Tibial artery (tissue), 4 donors: ENCODE data around the gene ROBO2.

Source experiments
- DNase-seq, 2 donors: peaks; one replicate each; pipeline ENCODE4 v3.0.0-alpha.2; 2019
- H3K27ac ChIP-seq, 2 donors: fragments of 200-600 bp; sonication (generic) in 1 of 2; 1 replicate in 1 of 2; 2 replicates in 1 of 2; pipeline ENCODE4 v1.5.1; 2018 to 2019; ENCODE audit warnings: mild to moderate bottlenecking in 1 of 2
- H3K27me3 ChIP-seq, 2 donors: fragments of 200-600 bp; sonication (generic) in 1 of 2; one replicate each; pipeline versions ENCODE4 v1.5.1 to v1.6.0; 2016 to 2019
- H3K36me3 ChIP-seq, 3 donors: fragments of 200-600 bp; sonication (generic) in 2 of 3; one replicate each; pipeline ENCODE4 v1.5.1; 2016 to 2019; ENCODE audit warnings: mild to moderate bottlenecking in 2 of 3
- H3K4me1 ChIP-seq, 4 donors: fragments of 200-600 bp; sonication (generic) in 2 of 4; 1 replicate in 3 of 4; 2 replicates in 1 of 4; pipeline ENCODE4 v1.5.1; 2016 to 2019
- H3K4me3 ChIP-seq, 2 donors: fragments of 200-600 bp; sonication (generic) in 1 of 2; 1 replicate in 1 of 2; 2 replicates in 1 of 2; pipeline ENCODE4 v1.5.1; 2018 to 2019; ENCODE audit warnings: mild to moderate bottlenecking in 2 of 2
- H3K9me3 ChIP-seq, 3 donors: fragments of 200-600 bp; sonication (generic) in 1 of 3; one replicate each; pipeline ENCODE4 v1.5.1; 2016 to 2019
- intact Hi-C: fragments of 100-400 bp; cut with DNase I; formaldehyde crosslinking; loops from one replicate; pipeline ENCODE4 v1.15.0; 2023; ENCODE audit warnings: low total_unique reads
- TF ChIP-seq, protein P1 (sequence below), 2 experiments: fragments of 200-600 bp in 1 of 2; fragments of 450-650 bp in 1 of 2; IDR thresholded peaks; one replicate each; pipeline ENCODE4 v1.5.1; 2017 to 2019; ENCODE audit warnings: antibody characterized with exemption in 2 of 2, mild to moderate bottlenecking in 1 of 2, moderate library complexity in 1 of 2

The ROBO2 gene

GRCh38 chr3:77427528-77427927 lies 387.6 kb downstream of the ROBO2 start:
- Histone ChIP-seq H3K4me1 (no peaks in the 10 kb centered on the region), H3K9me3 (no peaks in the 10 kb centered on the region), H3K27ac (no peak overlapping the region), H3K36me3 (no peaks in the 10 kb centered on the region), H3K4me3 (no peak overlapping the region), H3K27me3 (no peaks in the 10 kb centered on the region)
- TF ChIP-seq, protein P1, sequence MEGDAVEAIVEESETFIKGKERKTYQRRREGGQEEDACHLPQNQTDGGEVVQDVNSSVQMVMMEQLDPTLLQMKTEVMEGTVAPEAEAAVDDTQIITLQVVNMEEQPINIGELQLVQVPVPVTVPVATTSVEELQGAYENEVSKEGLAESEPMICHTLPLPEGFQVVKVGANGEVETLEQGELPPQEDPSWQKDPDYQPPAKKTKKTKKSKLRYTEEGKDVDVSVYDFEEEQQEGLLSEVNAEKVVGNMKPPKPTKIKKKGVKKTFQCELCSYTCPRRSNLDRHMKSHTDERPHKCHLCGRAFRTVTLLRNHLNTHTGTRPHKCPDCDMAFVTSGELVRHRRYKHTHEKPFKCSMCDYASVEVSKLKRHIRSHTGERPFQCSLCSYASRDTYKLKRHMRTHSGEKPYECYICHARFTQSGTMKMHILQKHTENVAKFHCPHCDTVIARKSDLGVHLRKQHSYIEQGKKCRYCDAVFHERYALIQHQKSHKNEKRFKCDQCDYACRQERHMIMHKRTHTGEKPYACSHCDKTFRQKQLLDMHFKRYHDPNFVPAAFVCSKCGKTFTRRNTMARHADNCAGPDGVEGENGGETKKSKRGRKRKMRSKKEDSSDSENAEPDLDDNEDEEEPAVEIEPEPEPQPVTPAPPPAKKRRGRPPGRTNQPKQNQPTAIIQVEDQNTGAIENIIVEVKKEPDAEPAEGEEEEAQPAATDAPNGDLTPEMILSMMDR (IDR thresholded peaks at IDR 0.05), result no peak
- intact Hi-C loops, result no loop called here
- no peak for DNase-seq

DNA sequence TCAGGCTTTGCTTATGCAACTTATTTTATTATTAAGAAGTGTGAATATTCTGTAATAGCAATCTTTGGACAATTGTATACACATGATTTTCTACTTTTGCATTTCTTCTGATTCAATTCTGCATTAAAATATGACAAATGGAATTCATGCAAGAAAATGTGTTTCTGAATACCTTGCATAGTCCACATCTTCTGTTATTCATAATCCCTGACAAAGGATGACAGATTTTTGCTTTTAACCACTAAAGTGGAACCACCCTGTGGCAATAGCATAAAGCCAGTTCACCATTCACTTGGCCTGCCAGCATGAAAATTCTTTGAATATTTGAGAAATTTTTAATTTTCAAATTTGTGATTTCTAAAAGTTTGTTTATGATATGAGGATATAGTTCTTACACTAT lies 397.0 kb downstream of the ROBO2 start:
- TF ChIP-seq, protein P1 (IDR thresholded peaks at IDR 0.05), result no peak
- intact Hi-C loops, result no loop called here
- no peaks in the 10 kb centered on the region for H3K4me1 ChIP-seq
- H3K9me3 ChIP-seq, result no peaks in the 10 kb centered on the region
- no peak for DNase-seq
- H3K36me3 ChIP-seq, result no peaks in the 10 kb centered on the region
- no peak overlapping the region for H3K4me3 ChIP-seq
- H3K27me3 ChIP-seq, result no peaks in the 10 kb centered on the region
- H3K27ac ChIP-seq, result no peak overlapping the region

- TF ChIP-seq, protein P1 (IDR thresholded peaks at IDR 0.05), result no peak
- intact Hi-C loops, result no loop called here
- no peak for DNase-seq
- Histone ChIP-seq H3K9me3 (no peaks in the 10 kb centered on the region), H3K36me3 (no peaks in the 10 kb centered on the region), H3K4me1 (no peaks in the 10 kb centered on the region), H3K27ac (no peak overlapping the region), H3K4me3 (no peak overlapping the region), H3K27me3 (no peaks in the 10 kb centered on the region)
Observed at GRCh38 chr3:77446084-77446483, 406.2 kb downstream of the ROBO2 start.

DNA sequence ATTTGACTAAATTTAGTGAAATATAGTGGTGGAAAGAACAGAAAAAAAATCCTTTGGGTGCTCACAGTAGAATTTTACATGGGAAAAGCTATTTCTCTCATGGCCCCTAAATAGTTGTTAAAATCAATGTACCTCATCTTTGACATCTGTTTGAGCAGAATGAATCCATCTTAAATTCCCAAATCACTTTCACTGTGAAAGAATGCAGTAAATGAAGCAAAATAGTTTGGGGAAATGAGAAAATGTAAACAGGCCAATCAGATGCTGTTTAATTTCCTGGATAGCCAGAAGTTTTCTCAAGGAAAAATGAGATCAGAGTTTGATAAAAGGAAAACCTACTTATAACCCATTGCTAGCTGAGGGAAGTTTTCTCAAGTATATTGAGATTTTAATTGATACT lies 406.9 kb downstream of the ROBO2 start:
- TF ChIP-seq, protein P1 (IDR thresholded peaks at IDR 0.05), result no peak
- H3K27ac ChIP-seq, result no peak overlapping the region
- H3K9me3 ChIP-seq, result no peaks in the 10 kb centered on the region
- no peaks in the 10 kb centered on the region for H3K36me3 ChIP-seq
- DNase-seq, result no peak
- H3K27me3 ChIP-seq, result no peaks in the 10 kb centered on the region
- H3K4me3 ChIP-seq, result no peak overlapping the region
- H3K4me1 ChIP-seq, result no peaks in the 10 kb centered on the region
- intact Hi-C loops, result no loop called here

DNA sequence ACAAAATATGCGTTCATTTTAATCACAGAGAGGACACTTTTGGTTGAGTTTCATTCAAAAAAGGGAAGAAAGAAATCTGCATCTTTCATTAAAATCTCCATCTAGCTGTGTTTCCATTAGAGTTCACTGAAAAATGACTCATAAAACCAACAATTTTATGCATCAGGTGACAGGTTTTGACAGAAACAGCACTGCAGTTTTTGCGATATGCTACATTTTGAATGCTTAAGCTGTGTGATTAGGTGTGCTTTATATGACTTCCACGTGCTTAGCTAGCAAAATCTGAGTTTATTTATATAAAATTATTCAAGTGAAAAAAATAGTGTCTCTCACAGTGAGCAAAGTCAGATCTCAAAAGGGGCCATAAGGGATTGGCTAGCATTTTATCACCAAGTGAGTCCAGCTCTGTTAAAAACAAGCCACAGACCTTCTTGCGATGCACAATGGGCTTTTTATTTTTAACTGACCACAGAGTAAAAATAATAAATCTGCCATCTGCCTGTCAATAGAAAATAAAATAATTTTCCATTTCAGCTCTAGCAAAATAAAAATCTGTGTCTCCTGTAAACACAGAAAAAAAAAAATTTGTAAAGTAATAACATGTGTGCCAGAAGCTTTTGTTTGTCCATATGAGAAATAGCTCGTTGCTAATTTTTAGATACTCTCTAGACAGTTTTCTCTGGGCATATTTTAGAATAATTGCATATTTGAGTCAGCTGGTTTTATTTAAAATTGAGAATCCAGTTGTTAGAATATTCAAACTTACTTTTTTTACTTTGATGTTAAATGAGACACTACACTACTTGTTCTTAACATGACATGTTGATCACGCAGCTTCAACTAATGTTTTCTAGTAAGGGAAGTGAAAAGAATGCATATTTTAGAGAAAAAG lies 409.8 kb downstream of the ROBO2 start:
- H3K27ac ChIP-seq, result no peak overlapping the region
- intact Hi-C loops, result no loop called here
- DNase-seq, result no peak

More for the DNA sequence above, 409.8 kb downstream of the ROBO2 start:
- Histone ChIP-seq H3K4me1 (no peaks in the 10 kb centered on the region), H3K27me3 (no peaks in the 10 kb centered on the region), H3K9me3 (no peaks in the 10 kb centered on the region), H3K4me3 (no peak overlapping the region), H3K36me3 (no peaks in the 10 kb centered on the region)
- TF ChIP-seq, protein P1 (IDR thresholded peaks at IDR 0.05), result no peak
